Trophoblast cell (in vitro differentiated cells and primary cell): ENCODE measurements around the gene LINGO4.

Experiments used
- DNase-seq, 2 donors: peaks; one replicate each; pipeline ENCODE4 v3.0.0-alpha.2; 2016
- H2AFZ ChIP-seq: 2 replicates; pipeline ENCODE4 v1.6.1; 2013; ENCODE audit warnings: low read length, moderate library complexity, mild to moderate bottlenecking; ENCODE audit not compliant: insufficient read depth, poor library complexity
- H2AK5ac ChIP-seq: 2 replicates; pipeline ENCODE4 v1.6.1; 2013; ENCODE audit warnings: mild to moderate bottlenecking, low read length
- H2BK120ac ChIP-seq: 2 replicates; pipeline ENCODE4 v1.6.1; 2013; ENCODE audit warnings: low read length, mild to moderate bottlenecking, moderate library complexity; ENCODE audit not compliant: insufficient read depth, poor library complexity
- H2BK12ac ChIP-seq: 2 replicates; pipeline ENCODE4 v1.6.1; 2013; ENCODE audit warnings: mild to moderate bottlenecking, low read length, moderate library complexity
- H2BK5ac ChIP-seq: 2 replicates; pipeline ENCODE4 v1.6.1; 2013; ENCODE audit warnings: low read length, low read depth, moderate library complexity, mild to moderate bottlenecking; ENCODE audit not compliant: poor library complexity
- H3K14ac ChIP-seq: 2 replicates; pipeline ENCODE4 v1.6.1; 2013; ENCODE audit warnings: mild to moderate bottlenecking, low read length
- H3K18ac ChIP-seq: 2 replicates; pipeline ENCODE4 v1.6.1; 2013; ENCODE audit warnings: mild to moderate bottlenecking, low read length
- H3K23ac ChIP-seq: 2 replicates; pipeline ENCODE4 v1.6.1; 2013; ENCODE audit warnings: low read length
- H3K27ac ChIP-seq: 2 replicates; pipeline ENCODE4 v1.5.1; 2013; ENCODE audit warnings: low read depth, mild to moderate bottlenecking, inconsistent platforms, low read length, moderate library complexity
- H3K27me3 ChIP-seq: 2 replicates; pipeline ENCODE4 v1.6.1; 2013; ENCODE audit warnings: inconsistent platforms, mild to moderate bottlenecking, low read length, moderate library complexity; ENCODE audit not compliant: insufficient read depth
- H3K36me3 ChIP-seq, 2 experiments: 1 replicate in 1 of 2; 2 replicates in 1 of 2; pipeline ENCODE4 v1.6.1; 2013; ENCODE audit warnings: low read length in 2 of 2, mild to moderate bottlenecking in 2 of 2, moderate library complexity in 1 of 2; ENCODE audit not compliant: insufficient read depth in 2 of 2, control insufficient read depth in 1 of 2
- H3K4ac ChIP-seq: 2 replicates; pipeline ENCODE4 v1.6.1; 2013; ENCODE audit warnings: low read depth, mild to moderate bottlenecking, low read length, moderate library complexity
- H3K4me1 ChIP-seq, 2 experiments: 1 replicate in 1 of 2; 2 replicates in 1 of 2; pipeline ENCODE4 v1.6.1; 2013; ENCODE audit warnings: low read length in 2 of 2, mild to moderate bottlenecking in 2 of 2, moderate library complexity in 1 of 2; ENCODE audit not compliant: insufficient read depth in 2 of 2, control insufficient read depth in 1 of 2
- H3K4me2 ChIP-seq: 2 replicates; pipeline ENCODE4 v1.6.1; 2013; ENCODE audit warnings: inconsistent platforms, mild to moderate bottlenecking, low read length, moderate library complexity
- H3K4me3 ChIP-seq: 2 replicates; pipeline ENCODE4 v1.5.1; 2013; ENCODE audit warnings: mild to moderate bottlenecking, low read depth, low read length, inconsistent platforms
- H3K79me1 ChIP-seq: one replicate; pipeline ENCODE4 v1.6.1; 2013; ENCODE audit warnings: low read length
- H3K79me2 ChIP-seq: 2 replicates; pipeline ENCODE4 v1.6.1; 2013; ENCODE audit warnings: low read length, mild to moderate bottlenecking; ENCODE audit not compliant: control insufficient read depth, insufficient read depth, poor library complexity
- H3K9ac ChIP-seq: 2 replicates; pipeline ENCODE4 v1.6.1; 2013; ENCODE audit warnings: mild to moderate bottlenecking, low read length
- H3K9me3 ChIP-seq: 2 replicates; pipeline ENCODE4 v1.6.1; 2013; ENCODE audit warnings: low read depth, mild to moderate bottlenecking, control low read depth, inconsistent platforms, low read length; ENCODE audit not compliant: insufficient read depth
- H4K12ac ChIP-seq: 2 replicates; pipeline ENCODE4 v1.6.1; 2013; ENCODE audit warnings: low read depth, mild to moderate bottlenecking, low read length, moderate library complexity
- H4K8ac ChIP-seq: 2 replicates; pipeline ENCODE4 v1.6.1; 2013; ENCODE audit warnings: low read depth, mild to moderate bottlenecking, low read length, moderate library complexity
- H4K91ac ChIP-seq: one replicate; pipeline ENCODE4 v1.6.1; 2013; ENCODE audit warnings: low read depth, mild to moderate bottlenecking, low read length, moderate library complexity
- WGBS: extraction: QIAGEN DNeasy Blood & Tissue Kit; methylation state at CpG from one replicate; pipeline ENCODE4 v1.1.7; 2013; ENCODE audit warnings: missing lambda C conversion rate; ENCODE audit not compliant: insufficient read length, insufficient coverage; ENCODE audit errors: extremely low coverage; 5-methylcytosine and 5-hydroxymethylcytosine counted together

Gene LINGO4

GRCh38 chr1:151825751-151826660 is 20.8 kb upstream of the LINGO4 start:
- H3K4me2 ChIP-seq: no peak overlapping the region
- H4K91ac ChIP-seq: no peak overlapping the region
- no peak overlapping the region for H2BK120ac ChIP-seq
- no peak overlapping the region for H3K23ac ChIP-seq
- H3K9me3 ChIP-seq: no peaks in the 10 kb centered on the region
- no peak overlapping the region for H4K12ac ChIP-seq
- no peak overlapping the region for H3K9ac ChIP-seq
- H3K36me3 ChIP-seq: no peaks in the 10 kb centered on the region
- H3K27me3 ChIP-seq: no peaks in the 10 kb centered on the region
- H4K8ac ChIP-seq: no peak overlapping the region
- no CpG with 5 or more reads among the region's 21 CpGs for WGBS
- H3K79me1 ChIP-seq: no peaks in the 10 kb centered on the region
- H3K27ac ChIP-seq: no peak overlapping the region
- H2AK5ac ChIP-seq: no peak overlapping the region
- DNase-seq: no peak
- no peak overlapping the region for H2BK5ac ChIP-seq
- H3K14ac ChIP-seq: no peak overlapping the region
- H2BK12ac ChIP-seq: no peak overlapping the region
- no peaks in the 10 kb centered on the region for H3K79me2 ChIP-seq
- H2AFZ ChIP-seq: no peak overlapping the region
- peaks cover 4 to 5% of the 10 kb centered on the region in 2 experiments for H3K4me1 ChIP-seq
- H3K4me3 ChIP-seq: no peak overlapping the region
- H3K4ac ChIP-seq: no peak overlapping the region
- H3K18ac ChIP-seq: no peak overlapping the region

GRCh38 chr1:151825204-151825603 is 20.0 kb upstream of the LINGO4 start:
- no peak overlapping the region for H3K14ac ChIP-seq
- no peaks in the 10 kb centered on the region for H3K9me3 ChIP-seq
- H3K27me3 ChIP-seq: no peaks in the 10 kb centered on the region
- H4K8ac ChIP-seq: no peak overlapping the region
- DNase-seq: no peak
- H3K9ac ChIP-seq: no peak overlapping the region
- H3K4me3 ChIP-seq: peak overlapping the region; percentile 33
- no peak overlapping the region for H2BK12ac ChIP-seq
- H3K4me2 ChIP-seq: no peak overlapping the region
- no peak overlapping the region for H2BK120ac ChIP-seq
- no peak overlapping the region for H3K23ac ChIP-seq
- H3K18ac ChIP-seq: no peak overlapping the region
- no peaks in the 10 kb centered on the region for H3K36me3 ChIP-seq
- peaks cover 4 to 5% of the 10 kb centered on the region in 2 experiments for H3K4me1 ChIP-seq
- no peaks in the 10 kb centered on the region for H3K79me1 ChIP-seq
- H2AFZ ChIP-seq: no peak overlapping the region
- H2BK5ac ChIP-seq: no peak overlapping the region
- no CpG with 5 or more reads among the region's 9 CpGs for WGBS
- no peaks in the 10 kb centered on the region for H3K79me2 ChIP-seq
- no peak overlapping the region for H3K4ac ChIP-seq
- H4K91ac ChIP-seq: no peak overlapping the region
- H4K12ac ChIP-seq: no peak overlapping the region
- no peak overlapping the region for H2AK5ac ChIP-seq
- no peak overlapping the region for H3K27ac ChIP-seq

GRCh38 chr1:151823175-151823574 is 18.0 kb upstream of the LINGO4 start:
- Histone ChIP-seq H3K9me3 (no peaks in the 10 kb centered on the region), H3K27ac (no peak overlapping the region), H3K14ac (no peak overlapping the region), H3K4me3 (peak overlapping the region; percentile 18), H3K4ac (no peak overlapping the region), H3K79me1 (no peaks in the 10 kb centered on the region), H4K91ac (no peak overlapping the region), H4K8ac (no peak overlapping the region), H2BK12ac (no peak overlapping the region), H3K79me2 (no peaks in the 10 kb centered on the region), H2BK5ac (no peak overlapping the region), H2BK120ac (no peak overlapping the region), H2AK5ac (no peak overlapping the region), H3K23ac (no peak overlapping the region), H4K12ac (no peak overlapping the region), H3K27me3 (no peaks in the 10 kb centered on the region), H3K9ac (no peak overlapping the region), H3K18ac (no peak overlapping the region), H2AFZ (no peak overlapping the region), H3K36me3 (no peaks in the 10 kb centered on the region), H3K4me2 (no peak overlapping the region), H3K4me1 (peaks cover 4 to 5% of the 10 kb centered on the region in 2 experiments)
- DNase-seq: no peak
- no CpG with 5 or more reads among the region's 8 CpGs for WGBS

GRCh38 chr1:151822404-151822803 is 17.2 kb upstream of the LINGO4 start:
- Histone ChIP-seq H3K36me3 (no peaks in the 10 kb centered on the region), H3K27me3 (no peaks in the 10 kb centered on the region), H4K12ac (no peak overlapping the region), H3K4me2 (no peak overlapping the region), H2BK5ac (no peak overlapping the region), H2AK5ac (no peak overlapping the region), H2BK12ac (no peak overlapping the region), H3K79me2 (no peaks in the 10 kb centered on the region), H3K4ac (no peak overlapping the region), H3K4me1 (peaks cover 4 to 5% of the 10 kb centered on the region in 2 experiments), H3K23ac (no peak overlapping the region), H3K9ac (no peak overlapping the region), H3K27ac (no peak overlapping the region), H3K79me1 (no peaks in the 10 kb centered on the region), H2AFZ (no peak overlapping the region), H4K8ac (no peak overlapping the region), H4K91ac (no peak overlapping the region), H3K9me3 (no peaks in the 10 kb centered on the region), H3K4me3 (no peak overlapping the region), H3K14ac (no peak overlapping the region), H3K18ac (no peak overlapping the region), H2BK120ac (no peak overlapping the region)
- DNase-seq: no peak
- no CpG with 5 or more reads among the region's 7 CpGs for WGBS
